SK-N-SH (cell line): ENCODE measurements around the gene SLC41A3. TPM values are rescaled to one million over a fixed set of nuclear protein-coding genes. Genes with fewer than 3 reads are reported as not detected.

Experiments
- CTCF ChIA-PET: fragments of 300-600, 350-600 bp; formaldehyde crosslinking; extraction: SDS; loops from one replicate; lab custom pipeline; 2021; lab: Yijun Ruan, JAX
- POLR2A ChIA-PET: fragments of 350-600 bp; sonication (Branson Sonifier 250); formaldehyde crosslinking; extraction: SDS; loops from one replicate; lab custom pipeline; 2020; ENCODE audit warnings: antibody characterized with exemption, inconsistent platforms; lab: Yijun Ruan, JAX
- DNase-seq: peaks from one replicate; pipeline ENCODE4 v3.0.0; 2012
- H2AFZ ChIP-seq: fragments of 200-600 bp; sonication (generic); 2 replicates; pipeline ENCODE4 v1.8.1; 2016; ENCODE audit warnings: antibody characterized with exemption, mild to moderate bottlenecking, low read depth
- H3F3A ChIP-seq: fragments of 200-600 bp; sonication (generic); replicated peaks from 2 replicates; pipeline ENCODE3; 2016; ENCODE audit warnings: antibody characterized with exemption, mild to moderate bottlenecking; ENCODE audit not compliant: insufficient read depth
- H3K27ac ChIP-seq, 2 experiments: fragments of 200-500 bp in 1 of 2; fragments of 200-600 bp in 1 of 2; sonication (Bioruptor generic) in 1 of 2; sonication (generic), shearing (Covaris generic) in 1 of 2; 2 replicates each; pipeline versions ENCODE4 v1.5.1 to v1.6.1; 2014 to 2016; ENCODE audit warnings: low read depth in 2 of 2, inconsistent platforms in 1 of 2, low read length in 1 of 2, mild to moderate bottlenecking in 1 of 2, mixed read lengths in 1 of 2
- H3K27me3 ChIP-seq: fragments of 200-600 bp; sonication (generic), shearing (Covaris generic); 2 replicates; pipeline ENCODE4 v1.6.1; 2016; ENCODE audit warnings: mixed run types; ENCODE audit not compliant: insufficient read depth
- H3K36me3 ChIP-seq, 2 experiments: fragments of 200-500 bp in 1 of 2; fragments of 200-600 bp in 1 of 2; sonication (Bioruptor generic) in 1 of 2; sonication (generic) in 1 of 2; replicated peaks in 1 of 2; 2 replicates each; pipeline versions ENCODE3 to v1.5.1; 2014 to 2016; ENCODE audit warnings: low read length in 1 of 2, mild to moderate bottlenecking in 1 of 2; ENCODE audit not compliant: insufficient read depth in 2 of 2, control insufficient read depth in 1 of 2
- H3K4me1 ChIP-seq, 2 experiments: fragments of 200-500 bp in 1 of 2; fragments of 200-600 bp in 1 of 2; sonication (Bioruptor generic) in 1 of 2; sonication (generic), shearing (Covaris generic) in 1 of 2; 2 replicates each; pipeline versions ENCODE4 v1.5.1 to v1.6.1; 2014 to 2016; ENCODE audit warnings: low read depth in 1 of 2, low read length in 1 of 2, mixed run types in 1 of 2; ENCODE audit not compliant: insufficient read depth in 2 of 2, control insufficient read depth in 1 of 2
- H3K4me2 ChIP-seq: fragments of 200-600 bp; sonication (generic), shearing (Covaris generic); 2 replicates; pipeline ENCODE4 v1.6.1; 2017; ENCODE audit warnings: mixed run types
- H3K4me3 ChIP-seq, 2 experiments: fragments of 200-500 bp in 1 of 2; fragments of 200-600 bp in 1 of 2; sonication (Bioruptor generic) in 1 of 2; sonication (generic), shearing (Covaris generic) in 1 of 2; 2 replicates each; pipeline versions ENCODE4 v1.5.1 to v1.8.1; 2014 to 2016; ENCODE audit warnings: low read depth in 2 of 2, inconsistent platforms in 1 of 2, low read length in 1 of 2, mild to moderate bottlenecking in 1 of 2, mixed read lengths in 1 of 2, moderate library complexity in 1 of 2
- H3K79me2 ChIP-seq: fragments of 200-600 bp; sonication (generic); 2 replicates; pipeline ENCODE4 v1.8.1; 2017; ENCODE audit warnings: mild to moderate bottlenecking; ENCODE audit not compliant: insufficient read depth
- H3K9ac ChIP-seq: fragments of 200-600 bp; sonication (generic); 2 replicates; pipeline ENCODE4 v1.6.1; 2017; ENCODE audit warnings: mixed run types
- H3K9me2 ChIP-seq: fragments of 200-600 bp; sonication (generic); 2 replicates; pipeline ENCODE4 v1.6.1; 2017; ENCODE audit warnings: mixed run types
- H3K9me3 ChIP-seq: fragments of 200-600 bp; sonication (generic); 2 replicates; pipeline ENCODE4 v1.6.1; 2017; ENCODE audit warnings: mixed run types, mild to moderate bottlenecking, moderate library complexity
- H4K20me1 ChIP-seq: fragments of 200-600 bp; sonication (generic); 2 replicates; pipeline ENCODE4 v1.6.1; 2017; ENCODE audit warnings: mild to moderate bottlenecking, mixed run types; ENCODE audit not compliant: insufficient read depth
- JUND ChIP-seq: IDR thresholded peaks from 2 replicates; pipeline ENCODE4 v1.4.0; 2012
- RFX5 ChIP-seq: IDR thresholded peaks from 2 replicates; pipeline ENCODE4 v1.6.1; 2012; ENCODE audit warnings: mild to moderate bottlenecking, improper control_type of control experiment, low read length
- SIN3A ChIP-seq: IDR thresholded peaks from 2 replicates; pipeline ENCODE4 v1.6.1; 2012; ENCODE audit warnings: low read depth, mild to moderate bottlenecking, low read length, moderate library complexity, borderline replicate concordance
- WGBS: methylation state at CpG from one replicate; pipeline ENCODE4 v1.1.6; 2017; ENCODE audit warnings: low lambda C conversion rate; 5-methylcytosine and 5-hydroxymethylcytosine counted together
- polyA plus RNA-seq, 3 experiments: library from polyadenylated mRNA; depleted of rRNA; stranded (reverse); fragments of >200 nt; gene quantifications; 2 replicates each; pipeline ENCODE4 v1.2.3, GENCODE V29; 2012
- TF ChIP-seq, protein P1 (sequence below): IDR thresholded peaks from 2 replicates; pipeline ENCODE4 v1.4.0; 2012; ENCODE audit warnings: low read depth, borderline replicate concordance
- TF ChIP-seq, protein P2 (sequence below): fragments of 150-350 bp; IDR thresholded peaks from 2 replicates; pipeline ENCODE4 v1.6.1; 2017; ENCODE audit warnings: antibody characterized with exemption, low read length, low read depth, borderline replicate concordance
- TF ChIP-seq, protein P3 (sequence below): fragments of 150-350 bp; IDR thresholded peaks from 2 replicates; pipeline ENCODE4 v1.6.1; 2016; ENCODE audit warnings: mild to moderate bottlenecking, low read depth, low read length
- TF ChIP-seq, protein P4 (sequence below): IDR thresholded peaks from 2 replicates; pipeline ENCODE4 v1.4.0; 2012; ENCODE audit warnings: low read depth
- TF ChIP-seq, protein P5 (sequence below): IDR thresholded peaks from 2 replicates; pipeline ENCODE4; 2012
- TF ChIP-seq, protein P6 (sequence below): IDR thresholded peaks from 2 replicates; pipeline ENCODE4 v1.4.0; 2012; ENCODE audit warnings: low read depth, borderline replicate concordance

SLC41A3 gene
- polyA plus RNA-seq, 1 of the 3 experiments (the other 2 are of a cell fraction): 53.4 TPM

DNA sequence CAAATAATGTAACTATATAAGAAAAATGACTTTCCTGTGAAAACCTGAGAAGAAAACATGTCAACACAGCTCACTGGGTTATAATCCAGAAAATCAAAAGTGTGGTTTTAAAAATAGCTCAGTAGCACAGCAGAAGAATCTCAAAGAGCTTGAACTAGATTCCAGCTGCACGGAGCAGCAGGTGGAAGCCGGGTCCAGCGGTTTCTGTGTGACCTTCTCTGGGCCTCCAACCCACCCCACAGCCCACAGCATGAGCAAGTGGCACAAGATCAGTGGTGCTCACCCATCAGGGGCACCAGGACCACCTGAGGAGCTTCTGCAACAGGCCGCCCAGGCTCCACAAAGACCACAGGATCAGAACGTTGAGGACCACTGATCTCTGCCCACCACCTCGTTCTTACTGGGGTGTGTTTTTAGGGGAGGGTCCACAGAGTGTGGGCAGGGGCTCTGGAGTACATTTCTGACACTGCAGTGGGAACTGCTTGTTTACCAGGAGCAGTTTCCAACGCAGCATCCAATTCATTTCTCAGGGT lies 23.2 kb downstream of the SLC41A3 start:
- POLR2A ChIA-PET: no interaction called here
- no peak for DNase-seq

DNA sequence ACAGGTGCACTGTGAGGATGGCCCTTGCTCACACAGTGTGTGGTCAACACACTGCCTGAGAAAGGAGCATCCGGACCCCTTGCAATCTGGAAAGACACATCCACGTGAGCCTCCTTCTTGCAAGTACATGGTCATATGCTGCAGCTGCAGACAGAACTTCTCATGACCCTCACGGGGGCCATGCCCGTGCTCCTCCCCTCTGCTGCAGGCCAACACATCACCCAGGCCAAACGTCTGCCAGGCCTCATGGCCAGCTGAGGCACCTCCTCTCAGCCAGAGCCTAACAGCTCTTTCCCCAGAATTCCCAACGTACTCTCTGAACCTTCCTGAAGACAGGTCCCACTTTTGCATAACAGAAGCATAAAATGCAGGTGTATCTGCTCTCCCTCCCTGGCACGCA lies 25.3 kb downstream of the SLC41A3 start:
- Histone ChIP-seq H3K9ac (no peak overlapping the region), H4K20me1 (no peaks in the 10 kb centered on the region), H3K36me3 (no peaks in the 10 kb centered on the region), H3K27ac (no peak overlapping the region), H3K9me2 (no peaks in the 10 kb centered on the region), H3K4me3 (no peak overlapping the region), H3K79me2 (no peaks in the 10 kb centered on the region), H3K27me3 (no peaks in the 10 kb centered on the region), H2AFZ (no peak overlapping the region), H3K9me3 (no peaks in the 10 kb centered on the region), H3K4me2 (no peak overlapping the region), H3K4me1 (peaks cover 0 to 8% of the 10 kb centered on the region in 2 experiments; a peak in 1 of 4 replicates), H3F3A (no peaks in the 10 kb centered on the region)
- CTCF ChIA-PET: no interaction called here
- POLR2A ChIA-PET: no interaction called here
- DNase-seq: no peak
- 78% methylated on average over 7 of the region's 7 CpGs for WGBS
- no peak for TF ChIP-seq RFX5
- TF ChIP-seq, protein P1, sequence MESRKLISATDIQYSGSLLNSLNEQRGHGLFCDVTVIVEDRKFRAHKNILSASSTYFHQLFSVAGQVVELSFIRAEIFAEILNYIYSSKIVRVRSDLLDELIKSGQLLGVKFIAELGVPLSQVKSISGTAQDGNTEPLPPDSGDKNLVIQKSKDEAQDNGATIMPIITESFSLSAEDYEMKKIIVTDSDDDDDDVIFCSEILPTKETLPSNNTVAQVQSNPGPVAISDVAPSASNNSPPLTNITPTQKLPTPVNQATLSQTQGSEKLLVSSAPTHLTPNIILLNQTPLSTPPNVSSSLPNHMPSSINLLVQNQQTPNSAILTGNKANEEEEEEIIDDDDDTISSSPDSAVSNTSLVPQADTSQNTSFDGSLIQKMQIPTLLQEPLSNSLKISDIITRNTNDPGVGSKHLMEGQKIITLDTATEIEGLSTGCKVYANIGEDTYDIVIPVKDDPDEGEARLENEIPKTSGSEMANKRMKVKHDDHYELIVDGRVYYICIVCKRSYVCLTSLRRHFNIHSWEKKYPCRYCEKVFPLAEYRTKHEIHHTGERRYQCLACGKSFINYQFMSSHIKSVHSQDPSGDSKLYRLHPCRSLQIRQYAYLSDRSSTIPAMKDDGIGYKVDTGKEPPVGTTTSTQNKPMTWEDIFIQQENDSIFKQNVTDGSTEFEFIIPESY: no peak
- TF ChIP-seq, protein P2, sequence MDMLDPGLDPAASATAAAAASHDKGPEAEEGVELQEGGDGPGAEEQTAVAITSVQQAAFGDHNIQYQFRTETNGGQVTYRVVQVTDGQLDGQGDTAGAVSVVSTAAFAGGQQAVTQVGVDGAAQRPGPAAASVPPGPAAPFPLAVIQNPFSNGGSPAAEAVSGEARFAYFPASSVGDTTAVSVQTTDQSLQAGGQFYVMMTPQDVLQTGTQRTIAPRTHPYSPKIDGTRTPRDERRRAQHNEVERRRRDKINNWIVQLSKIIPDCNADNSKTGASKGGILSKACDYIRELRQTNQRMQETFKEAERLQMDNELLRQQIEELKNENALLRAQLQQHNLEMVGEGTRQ: no peak
- TF ChIP-seq JUND: no peak
- TF ChIP-seq, protein P3, sequence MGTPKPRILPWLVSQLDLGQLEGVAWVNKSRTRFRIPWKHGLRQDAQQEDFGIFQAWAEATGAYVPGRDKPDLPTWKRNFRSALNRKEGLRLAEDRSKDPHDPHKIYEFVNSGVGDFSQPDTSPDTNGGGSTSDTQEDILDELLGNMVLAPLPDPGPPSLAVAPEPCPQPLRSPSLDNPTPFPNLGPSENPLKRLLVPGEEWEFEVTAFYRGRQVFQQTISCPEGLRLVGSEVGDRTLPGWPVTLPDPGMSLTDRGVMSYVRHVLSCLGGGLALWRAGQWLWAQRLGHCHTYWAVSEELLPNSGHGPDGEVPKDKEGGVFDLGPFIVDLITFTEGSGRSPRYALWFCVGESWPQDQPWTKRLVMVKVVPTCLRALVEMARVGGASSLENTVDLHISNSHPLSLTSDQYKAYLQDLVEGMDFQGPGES: no peak
- no peak for TF ChIP-seq SIN3A
- TF ChIP-seq, protein P4, sequence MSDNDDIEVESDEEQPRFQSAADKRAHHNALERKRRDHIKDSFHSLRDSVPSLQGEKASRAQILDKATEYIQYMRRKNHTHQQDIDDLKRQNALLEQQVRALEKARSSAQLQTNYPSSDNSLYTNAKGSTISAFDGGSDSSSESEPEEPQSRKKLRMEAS: no peak
- TF ChIP-seq, protein P5, sequence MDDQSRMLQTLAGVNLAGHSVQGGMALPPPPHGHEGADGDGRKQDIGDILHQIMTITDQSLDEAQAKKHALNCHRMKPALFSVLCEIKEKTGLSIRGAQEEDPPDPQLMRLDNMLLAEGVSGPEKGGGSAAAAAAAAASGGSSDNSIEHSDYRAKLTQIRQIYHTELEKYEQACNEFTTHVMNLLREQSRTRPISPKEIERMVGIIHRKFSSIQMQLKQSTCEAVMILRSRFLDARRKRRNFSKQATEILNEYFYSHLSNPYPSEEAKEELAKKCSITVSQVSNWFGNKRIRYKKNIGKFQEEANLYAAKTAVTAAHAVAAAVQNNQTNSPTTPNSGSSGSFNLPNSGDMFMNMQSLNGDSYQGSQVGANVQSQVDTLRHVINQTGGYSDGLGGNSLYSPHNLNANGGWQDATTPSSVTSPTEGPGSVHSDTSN: no peak

More for the DNA sequence above, 23.2 kb downstream of the SLC41A3 start:
- no peaks in the 10 kb centered on the region for H3K9me3 ChIP-seq
- H3K4me1 ChIP-seq: peaks cover 0 to 8% of the 10 kb centered on the region in 2 experiments; a peak in 1 of 4 replicates
- no peaks in the 10 kb centered on the region for H3K27me3 ChIP-seq
- TF ChIP-seq, protein P4: no peak
- TF ChIP-seq, protein P6, sequence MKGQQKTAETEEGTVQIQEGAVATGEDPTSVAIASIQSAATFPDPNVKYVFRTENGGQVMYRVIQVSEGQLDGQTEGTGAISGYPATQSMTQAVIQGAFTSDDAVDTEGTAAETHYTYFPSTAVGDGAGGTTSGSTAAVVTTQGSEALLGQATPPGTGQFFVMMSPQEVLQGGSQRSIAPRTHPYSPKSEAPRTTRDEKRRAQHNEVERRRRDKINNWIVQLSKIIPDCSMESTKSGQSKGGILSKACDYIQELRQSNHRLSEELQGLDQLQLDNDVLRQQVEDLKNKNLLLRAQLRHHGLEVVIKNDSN: no peak
- TF ChIP-seq, all 33 proteins: peak for 0
- Histone ChIP-seq H3K79me2 (no peaks in the 10 kb centered on the region), H3K4me3 (no peak overlapping the region), H3K9me2 (no peaks in the 10 kb centered on the region), H3K27ac (no peak overlapping the region), H4K20me1 (no peaks in the 10 kb centered on the region), H2AFZ (no peak overlapping the region), H3F3A (no peaks in the 10 kb centered on the region), H3K36me3 (no peaks in the 10 kb centered on the region), H3K4me2 (no peak overlapping the region), H3K9ac (no peak overlapping the region)
- CTCF ChIA-PET: no interaction called here
- WGBS: 95% methylated on average over 5 of the region's 7 CpGs
